RWPE1 (cell line): ENCODE data around the gene PYGO2.

Source experiments
- CTCF ChIA-PET: fragments of 350-600 bp; sonication (Branson Sonifier 250); formaldehyde crosslinking; extraction: SDS; loops from one replicate; lab custom pipeline; 2021; lab: Yijun Ruan, JAX
- POLR2A ChIA-PET: fragments of 400-600 bp; formaldehyde crosslinking; extraction: SDS; loops from one replicate; lab custom pipeline; 2020; ENCODE audit warnings: antibody characterized with exemption; ENCODE audit not compliant: low non-redundant PET; lab: Yijun Ruan, JAX
- DNase-seq: peaks from one replicate; pipeline ENCODE4 v3.0.0; 2012; ENCODE audit warnings: low spot score
- H3K27ac ChIP-seq: fragments of 450-650 bp; 2 replicates; pipeline ENCODE4 v1.5.1; 2017
- CTCF ChIP-seq: fragments of 450-650 bp; conservative IDR thresholded peaks from 2 replicates; pipeline ENCODE4 v1.5.1; 2017; ENCODE audit warnings: low read depth, mild to moderate bottlenecking

PYGO2 gene

GRCh38 chr1:154938604-154939399 is 22.8 kb downstream of the PYGO2 start:
- ChIA-PET POLR2A (no interaction called here), CTCF (interaction anchor here (0.5 to 1.2 kb wide), 4 partner anchors 60 to 1566 kb away, joined by 3 to 5 read pairs (median 3); no protein-coding TSS in a partner anchor)
- H3K27ac ChIP-seq: peak overlapping the region; percentile 98
- no peak for DNase-seq
- TF ChIP-seq CTCF: no peak

GRCh38 chr1:154937988-154938386 is 23.6 kb downstream of the PYGO2 start:
- peak overlapping the region; percentile 98 for H3K27ac ChIP-seq
- TF ChIP-seq CTCF: no peak
- ChIA-PET POLR2A (interaction anchor here (0.6 kb wide), 1 partner anchor 332 kb away, joined by 3 read pairs; no protein-coding TSS in a partner anchor), CTCF (no interaction called here)
- DNase-seq: no peak

DNA sequence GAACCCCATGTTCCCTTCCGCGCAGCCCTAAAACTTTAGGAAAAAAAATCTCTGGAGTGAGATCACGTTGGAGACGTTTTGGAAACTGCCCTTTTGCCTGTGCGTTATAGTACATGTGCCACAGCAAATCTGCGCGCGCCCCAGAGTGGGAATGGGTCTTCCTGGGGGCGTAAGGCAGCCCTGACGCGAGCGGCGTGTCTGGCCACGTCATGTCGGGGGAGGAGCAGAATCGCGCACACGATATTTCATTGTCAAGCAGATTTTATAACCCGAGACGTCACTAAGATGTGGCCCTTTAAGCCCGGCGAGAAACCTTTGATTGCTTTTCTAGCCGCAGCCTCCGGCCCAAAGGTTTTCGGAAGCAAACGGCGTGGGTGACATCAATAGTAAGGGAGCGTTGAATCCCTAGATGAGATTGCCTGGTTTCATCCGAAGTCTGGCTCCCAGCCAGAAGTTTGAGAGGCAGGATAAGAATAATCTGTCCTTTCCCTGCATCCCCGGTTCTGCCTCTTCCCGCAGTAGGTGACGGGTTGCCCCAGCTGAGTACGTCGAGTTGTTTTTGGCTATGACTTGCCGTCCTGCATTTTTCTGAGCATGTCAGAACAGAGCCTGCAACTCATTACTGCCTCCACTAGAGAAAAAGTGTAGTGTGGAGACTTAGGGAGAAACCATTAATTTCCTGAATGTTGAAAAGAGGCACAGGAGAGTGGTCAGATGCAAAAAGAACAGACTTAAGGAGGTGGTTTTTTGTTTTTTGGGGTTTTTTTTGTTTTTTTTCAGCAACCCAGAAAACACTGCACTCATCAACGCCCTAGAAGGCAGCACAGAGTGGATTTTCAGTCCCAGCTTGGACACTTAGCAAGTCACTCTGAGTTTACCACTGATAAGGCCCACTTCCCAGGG is 24.2 kb downstream of the PYGO2 start:
- peak; percentile 92 for DNase-seq
- ChIA-PET CTCF (interaction anchor here (0.5 to 1.2 kb wide), 9 partner anchors 56 to 733 kb away, joined by 3 to 5 read pairs (median 3); no protein-coding TSS in a partner anchor), POLR2A (interaction anchor here (0.5 to 0.7 kb wide), 3 partner anchors 11 to 331 kb away, joined by 3 to 4 read pairs (median 3); no protein-coding TSS in a partner anchor)
- TF ChIP-seq CTCF: peak; percentile 20
- peak overlapping the region; percentile 98 for H3K27ac ChIP-seq

DNA sequence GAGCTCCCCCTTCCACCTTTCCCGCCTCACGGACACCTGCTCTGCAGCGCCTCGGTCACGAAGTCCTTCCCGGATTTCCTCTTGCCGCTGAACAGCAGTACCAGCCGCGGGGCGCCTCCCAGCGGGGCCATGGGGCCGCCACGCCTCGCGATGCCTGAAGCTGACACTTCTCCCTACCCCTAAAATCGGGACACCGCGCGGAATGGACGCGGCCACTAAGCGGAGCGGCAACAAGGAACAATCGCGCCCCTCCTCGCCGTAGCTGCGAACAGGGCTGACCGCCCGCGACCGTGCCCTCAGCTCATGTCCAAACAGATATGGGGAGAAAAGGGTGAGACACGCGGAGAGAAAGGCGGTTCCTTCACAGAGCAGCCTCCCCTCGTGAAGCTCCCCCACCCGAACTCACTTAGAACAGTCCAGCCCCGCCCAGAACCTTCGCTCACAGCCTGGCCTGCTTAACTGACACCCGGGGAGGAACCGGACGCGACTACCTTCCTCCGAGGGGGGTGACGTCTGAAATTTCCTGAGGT is 25.0 kb downstream of the PYGO2 start, which contains the start of gene PMVK:
Gene PMVK, minus strand, starts transcription at position 165 of the 530 bp plus-strand sequence. Its CDS starts 34 bp downstream, at position 131.
- CTCF ChIA-PET: interaction anchor here (0.5 to 1.3 kb wide), 11 partner anchors 10 to 732 kb away, joined by 3 to 5 read pairs (median 4); no protein-coding TSS in a partner anchor
- peak within 1 kb of the TSS; percentile 98 for H3K27ac ChIP-seq
- DNase-seq: peak; percentile 99
- POLR2A ChIA-PET: interaction anchor here (0.5 to 0.7 kb wide), 2 partner anchors 12 to 46 kb away, joined by 3 to 4 read pairs; no protein-coding TSS in a partner anchor
- TF ChIP-seq CTCF: peak; percentile 53

DNA sequence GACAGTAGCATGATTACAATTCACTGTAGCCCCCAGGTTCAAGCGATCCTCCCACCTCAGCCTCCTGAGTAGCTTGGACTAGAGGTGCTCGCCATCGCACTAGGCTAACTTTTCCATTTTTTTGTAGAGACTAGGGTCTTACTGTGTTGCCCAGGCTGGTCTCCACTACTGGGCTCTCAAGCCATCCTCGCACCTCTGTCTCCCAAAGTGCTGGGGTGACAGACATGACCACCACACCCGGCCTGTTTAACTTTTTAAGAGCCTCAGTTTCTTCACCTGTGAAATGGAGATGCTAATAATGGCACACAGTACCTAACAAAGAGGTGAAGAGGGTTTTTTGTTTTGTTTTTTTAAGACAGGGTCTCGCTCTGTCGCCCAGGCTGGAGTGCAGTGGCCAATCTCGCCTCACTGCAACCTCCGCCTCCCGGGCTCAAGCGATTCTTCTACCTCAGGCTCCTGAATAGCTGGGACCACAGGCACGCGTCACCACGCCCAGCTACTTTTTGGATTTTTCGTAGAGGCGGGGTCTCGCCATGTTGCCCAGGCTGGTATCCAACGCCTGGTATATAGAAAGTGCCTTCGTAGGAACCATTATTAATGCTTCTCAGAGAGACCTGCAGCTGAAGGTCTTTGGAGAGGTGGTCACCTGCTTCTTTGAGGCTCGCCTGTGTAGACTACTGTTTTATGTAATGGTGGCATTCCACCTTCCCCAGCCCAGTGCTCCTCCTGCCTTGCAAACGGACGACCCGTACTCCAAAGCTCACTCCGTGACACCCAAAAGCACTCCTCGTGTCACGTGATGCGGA is 25.6 kb downstream of the PYGO2 start:
- peak overlapping the region; percentile 98 for H3K27ac ChIP-seq
- ChIA-PET CTCF (interaction anchor here (0.6 to 1.3 kb wide), 8 partner anchors 10 to 452 kb away, joined by 3 to 5 read pairs (median 4); no protein-coding TSS in a partner anchor), POLR2A (interaction anchor here (0.7 kb wide), 1 partner anchor 12 kb away, joined by 3 read pairs; no protein-coding TSS in a partner anchor)
- no peak for DNase-seq
- no peak for TF ChIP-seq CTCF
